GM19328 (cell line): Measurements from ENCODE around the gene FFAR3.

Experiments used
- ATAC-seq: cut with Tn5 transposase; IDR thresholded peaks from one replicate; pipeline ENCODE4 v1.9.1; 2021; ENCODE audit warnings: mild to moderate bottlenecking, moderate library complexity; ENCODE audit not compliant: unreplicated experiment

The FFAR3 gene, protein sequence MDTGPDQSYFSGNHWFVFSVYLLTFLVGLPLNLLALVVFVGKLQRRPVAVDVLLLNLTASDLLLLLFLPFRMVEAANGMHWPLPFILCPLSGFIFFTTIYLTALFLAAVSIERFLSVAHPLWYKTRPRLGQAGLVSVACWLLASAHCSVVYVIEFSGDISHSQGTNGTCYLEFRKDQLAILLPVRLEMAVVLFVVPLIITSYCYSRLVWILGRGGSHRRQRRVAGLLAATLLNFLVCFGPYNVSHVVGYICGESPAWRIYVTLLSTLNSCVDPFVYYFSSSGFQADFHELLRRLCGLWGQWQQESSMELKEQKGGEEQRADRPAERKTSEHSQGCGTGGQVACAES

DNA sequence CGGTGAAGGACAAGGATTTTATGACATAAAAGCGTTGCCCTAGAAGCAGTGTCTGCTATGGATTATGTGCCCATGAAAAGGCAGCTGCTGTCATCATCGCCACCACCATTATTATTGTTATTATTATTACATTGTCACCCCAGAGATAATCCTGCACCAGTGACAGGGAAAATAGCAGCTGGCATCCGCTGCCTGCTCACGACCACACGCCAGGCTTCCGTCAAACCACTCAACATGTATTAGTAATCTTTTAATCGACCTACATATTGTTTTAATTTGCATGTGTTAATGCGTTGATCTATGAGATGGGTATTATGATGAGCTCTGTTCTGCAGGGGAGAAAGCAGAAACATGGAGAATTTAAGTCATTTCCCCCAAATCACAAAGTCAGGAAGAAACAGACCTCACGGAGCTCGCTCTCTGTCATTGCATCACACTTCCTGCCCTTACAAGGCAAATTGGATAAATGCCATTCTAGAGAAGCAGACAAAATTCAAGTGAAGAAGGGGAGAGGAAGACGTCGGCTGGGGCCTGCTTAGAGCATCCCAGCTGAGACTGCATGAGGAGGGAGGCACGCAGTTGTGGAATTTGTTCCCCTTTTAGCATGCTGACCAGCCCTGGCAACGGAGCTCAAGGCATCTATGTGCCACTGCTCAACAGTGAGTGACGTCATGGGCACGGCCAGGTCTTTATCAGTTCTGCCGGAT, at the start of gene FFAR3:
Gene FFAR3 (plus strand): TSS at position 594 of the 707 bp plus-strand sequence. CDS start 431 bp downstream, outside the sequence.
- no peak for ATAC-seq

DNA sequence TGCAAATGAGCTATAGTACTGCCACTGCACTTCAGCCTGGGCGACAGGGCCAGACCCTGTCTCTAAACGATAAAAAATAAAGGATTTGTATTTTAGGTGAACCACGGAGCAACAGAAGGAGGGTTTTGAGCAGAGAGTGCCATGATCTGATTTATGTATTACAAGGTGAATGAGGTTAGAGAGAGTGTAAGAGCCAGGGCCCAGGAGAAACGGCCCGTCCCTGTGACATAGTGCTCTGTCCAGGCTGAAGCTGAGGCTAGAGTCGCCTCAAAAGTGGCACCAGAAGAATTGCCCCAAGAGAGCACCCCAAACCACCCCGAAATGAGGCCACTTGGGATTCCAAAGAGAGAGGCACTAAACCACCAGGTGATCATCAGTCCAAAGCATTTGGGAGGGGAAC, 49.4 kb upstream of the FFAR3 start:
- ATAC-seq = no peak

DNA sequence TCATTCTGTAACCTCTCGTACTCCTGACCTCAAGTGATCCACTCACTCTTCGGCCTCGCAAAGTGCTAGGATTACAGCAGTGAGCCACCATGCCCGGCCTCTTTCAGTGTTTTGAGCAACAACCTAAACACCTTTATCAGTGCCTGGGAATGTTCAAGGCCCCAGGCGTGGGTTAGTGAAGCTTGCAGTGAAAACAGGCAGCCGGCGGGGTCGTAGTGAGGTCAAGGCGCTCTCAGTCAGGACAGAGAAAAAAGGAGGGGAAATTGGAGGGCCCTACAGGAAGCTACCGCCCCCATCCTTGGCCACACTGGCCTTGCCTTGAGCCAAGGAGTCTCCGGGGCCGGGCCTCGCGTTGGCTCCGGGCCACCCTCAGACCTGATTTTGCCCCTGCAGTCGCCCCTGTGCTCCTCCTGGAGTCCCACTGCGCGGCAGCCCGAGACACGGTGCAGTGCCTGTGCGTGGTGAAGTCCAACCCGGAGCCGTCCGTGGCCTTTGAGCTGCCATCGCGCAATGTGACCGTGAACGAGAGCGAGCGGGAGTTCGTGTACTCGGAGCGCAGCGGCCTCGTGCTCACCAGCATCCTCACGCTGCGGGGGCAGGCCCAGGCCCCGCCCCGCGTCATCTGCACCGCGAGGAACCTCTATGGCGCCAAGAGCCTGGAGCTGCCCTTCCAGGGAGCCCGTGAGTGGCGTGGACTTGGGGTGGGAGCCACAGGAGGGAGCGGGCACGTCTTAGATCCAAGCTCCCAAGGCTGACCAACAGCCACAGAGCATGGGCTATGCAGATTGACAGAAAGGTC, 48.6 kb upstream of the FFAR3 start:
- no peak for ATAC-seq

DNA sequence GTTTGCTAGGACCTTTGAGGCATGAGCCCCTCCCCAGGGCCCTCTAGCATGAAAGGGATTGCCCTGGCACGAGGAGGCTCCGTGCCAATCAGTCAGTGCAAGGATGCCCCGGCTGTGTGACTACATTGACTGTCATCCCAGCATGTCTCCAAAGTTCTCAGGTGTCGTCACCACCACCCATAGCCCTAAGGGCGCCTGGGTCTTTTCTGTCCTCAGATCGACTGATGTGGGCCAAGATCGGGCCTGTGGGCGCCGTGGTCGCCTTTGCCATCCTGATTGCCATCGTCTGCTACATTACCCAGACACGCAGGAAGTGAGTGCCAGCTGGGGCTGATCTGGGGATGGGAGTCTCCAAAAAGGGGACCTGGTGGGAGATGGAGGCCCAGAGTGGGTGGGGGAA, 47.9 kb upstream of the FFAR3 start:
- no peak for ATAC-seq

DNA sequence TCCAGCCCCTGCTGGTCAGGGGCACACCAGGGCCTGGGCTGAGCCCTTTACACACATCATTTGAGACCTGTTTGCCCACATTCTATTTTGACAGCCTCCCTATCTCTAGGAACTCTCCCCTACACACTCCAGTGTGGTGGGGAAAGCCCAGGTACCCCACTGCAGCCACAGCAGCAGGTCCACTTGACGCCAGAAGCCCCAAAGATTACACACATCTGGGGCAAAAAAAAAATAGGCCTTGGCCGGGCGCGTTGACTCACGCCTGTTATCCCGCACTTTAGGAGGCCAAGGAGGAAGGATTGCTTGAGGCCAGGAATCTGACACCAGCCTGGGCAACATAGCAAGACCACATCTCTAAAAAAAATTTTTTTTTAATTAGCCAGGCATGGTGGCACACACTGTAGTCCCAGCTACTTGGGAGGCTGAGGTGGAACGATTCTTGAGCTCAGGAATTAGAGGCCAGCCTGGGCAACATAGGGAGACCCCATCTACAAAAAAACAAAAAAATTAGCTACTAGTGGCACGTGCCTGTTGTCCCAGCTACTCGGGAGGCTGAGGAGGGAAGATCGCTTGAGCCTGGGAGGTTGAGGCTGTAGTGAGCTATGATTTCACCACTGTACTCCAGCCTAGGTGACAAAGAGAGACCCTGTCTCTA, 47.3 kb upstream of the FFAR3 start:
- ATAC-seq = no peak

DNA sequence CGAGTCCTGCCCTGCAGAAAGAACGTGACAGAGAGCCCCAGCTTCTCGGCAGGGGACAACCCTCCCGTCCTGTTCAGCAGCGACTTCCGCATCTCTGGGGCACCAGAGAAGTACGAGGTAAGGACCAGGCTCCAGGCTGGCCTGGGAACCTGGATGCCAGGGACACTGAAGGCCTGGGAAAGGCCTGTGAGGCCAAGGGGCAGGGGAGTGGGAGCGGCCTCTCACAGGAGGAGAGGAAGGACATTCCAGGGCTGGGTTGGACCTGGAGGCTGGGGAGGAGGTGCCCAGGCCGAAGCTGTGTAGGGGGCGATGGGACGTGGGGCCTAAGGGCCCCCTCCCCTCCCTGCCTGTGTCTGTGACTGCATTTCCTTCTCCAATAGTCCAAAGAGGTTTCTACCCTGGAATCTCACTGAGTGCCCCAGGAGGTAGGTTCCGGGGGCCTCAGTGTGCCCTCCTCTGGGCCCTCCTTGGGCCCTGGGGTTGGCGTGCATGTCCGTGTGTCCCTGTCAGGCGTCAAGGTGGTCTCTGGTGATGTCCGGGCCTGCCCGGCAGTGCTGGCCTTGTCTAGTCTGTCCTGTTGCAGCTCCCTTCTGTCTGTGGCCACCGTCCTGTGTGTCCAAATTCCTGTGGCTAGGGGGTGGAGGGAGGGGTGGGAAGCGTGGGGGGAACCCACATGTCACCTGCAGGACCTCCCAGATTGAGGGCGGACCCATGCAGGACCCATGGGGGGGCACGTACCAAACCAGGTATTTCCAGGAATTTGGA, 46.2 kb upstream of the FFAR3 start:
- no peak for ATAC-seq

DNA sequence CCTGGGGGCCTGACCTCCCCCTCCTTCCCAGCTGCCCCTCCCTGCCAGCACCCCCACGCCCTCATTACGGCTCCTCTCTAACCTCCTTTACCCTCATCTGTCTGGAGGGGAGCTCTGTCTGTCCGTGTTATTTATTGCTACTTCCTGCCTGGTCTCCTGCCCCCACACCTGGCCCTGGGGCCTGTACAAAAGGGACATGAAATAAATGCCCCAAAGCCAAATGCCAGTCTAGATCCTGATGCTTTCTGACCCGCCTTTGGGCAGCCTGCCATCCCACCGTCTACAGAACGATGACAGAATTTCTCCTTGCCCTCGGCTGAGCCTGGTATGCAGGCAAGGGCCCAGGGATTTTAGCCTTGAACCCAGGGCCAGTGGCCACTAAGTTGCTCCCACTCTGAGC, 44.7 kb upstream of the FFAR3 start:
- ATAC-seq = no peak

DNA sequence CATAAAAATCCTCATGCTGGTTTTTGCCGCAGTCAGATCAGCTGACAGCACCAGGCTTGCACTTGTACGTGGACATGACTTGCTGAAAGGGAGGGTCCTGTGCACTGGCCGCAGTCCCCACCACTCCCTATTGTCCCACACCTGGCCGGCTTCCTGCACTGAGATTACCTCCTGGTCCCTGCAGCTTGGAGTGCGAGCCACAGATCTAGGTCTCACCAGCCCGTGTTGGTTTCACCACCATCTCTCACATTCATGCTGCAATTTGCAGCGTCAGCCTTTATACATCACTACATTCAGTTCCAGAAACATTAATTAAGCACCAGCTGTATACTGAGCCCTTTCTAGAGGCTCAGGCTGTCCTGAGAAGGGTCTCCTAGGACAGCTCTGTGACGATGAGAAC, 44.2 kb upstream of the FFAR3 start:
- no peak for ATAC-seq

DNA sequence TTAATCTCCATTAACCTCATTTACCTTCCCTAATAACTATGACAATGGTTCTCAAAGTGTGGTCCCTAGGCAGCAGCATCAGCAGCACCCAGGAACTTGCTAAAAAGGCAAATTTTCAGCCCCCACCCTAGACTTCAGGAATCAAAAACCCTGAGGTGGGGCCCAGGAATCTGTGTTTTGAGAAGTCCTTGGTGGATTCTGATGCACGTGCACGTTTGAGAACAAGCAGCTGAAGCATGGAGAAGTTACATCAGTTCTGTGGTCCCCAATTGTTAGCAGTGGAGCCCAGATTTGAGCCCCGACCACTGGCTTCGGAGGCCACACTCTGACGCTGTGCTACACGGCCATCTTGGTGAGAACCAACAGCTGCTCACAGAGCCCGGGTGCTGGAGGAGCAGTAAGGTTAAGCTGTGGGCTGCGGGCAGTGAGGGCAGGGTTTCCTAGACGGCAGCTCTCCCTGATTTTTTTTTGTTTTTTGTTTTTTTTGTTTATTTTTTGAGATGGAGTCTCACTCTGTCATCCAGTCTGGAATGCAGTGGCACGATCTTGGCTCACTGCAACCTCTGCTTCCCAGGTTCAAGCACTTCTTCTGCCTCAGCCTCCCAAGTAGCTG, 43.3 kb upstream of the FFAR3 start:
- ATAC-seq = no peak

DNA sequence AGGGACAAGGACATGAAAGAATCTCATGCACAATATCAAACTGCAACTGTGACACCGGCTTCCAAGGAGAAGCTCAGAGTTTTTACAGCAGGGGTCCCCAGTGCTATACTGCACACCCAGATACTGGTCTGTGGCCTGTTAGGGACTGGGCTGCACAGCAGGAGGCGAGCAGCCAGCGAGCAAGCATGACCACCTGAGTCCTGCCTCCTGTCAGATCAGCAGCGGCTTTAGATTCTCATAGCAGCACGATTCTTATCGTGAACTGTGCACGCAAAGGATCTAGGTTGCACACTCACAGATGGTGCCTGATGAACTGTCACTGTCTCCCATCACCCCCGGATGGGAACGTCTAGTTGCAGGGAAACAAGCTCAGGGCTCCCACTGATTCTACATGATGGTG, 42.4 kb upstream of the FFAR3 start:
- ATAC-seq = no peak

DNA sequence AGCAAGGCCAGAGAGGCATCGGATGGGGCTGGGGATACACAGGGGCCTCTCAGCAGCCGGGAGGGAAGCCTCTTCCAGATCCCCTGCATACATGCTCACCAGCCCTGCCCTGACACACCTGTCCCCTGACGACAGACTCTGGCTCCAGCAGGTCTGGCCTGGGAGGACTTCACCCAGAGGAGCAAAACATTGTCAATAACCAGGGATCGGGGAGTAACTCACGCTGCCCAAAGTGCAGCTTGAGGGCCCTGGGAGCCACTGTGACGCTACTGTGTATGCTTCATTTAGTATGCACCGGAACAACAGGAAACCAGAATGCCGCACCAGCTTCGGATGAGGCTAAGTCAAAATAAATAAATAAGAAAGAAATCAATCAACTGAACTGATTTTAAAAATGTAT, 41.7 kb upstream of the FFAR3 start:
- ATAC-seq = no peak

DNA sequence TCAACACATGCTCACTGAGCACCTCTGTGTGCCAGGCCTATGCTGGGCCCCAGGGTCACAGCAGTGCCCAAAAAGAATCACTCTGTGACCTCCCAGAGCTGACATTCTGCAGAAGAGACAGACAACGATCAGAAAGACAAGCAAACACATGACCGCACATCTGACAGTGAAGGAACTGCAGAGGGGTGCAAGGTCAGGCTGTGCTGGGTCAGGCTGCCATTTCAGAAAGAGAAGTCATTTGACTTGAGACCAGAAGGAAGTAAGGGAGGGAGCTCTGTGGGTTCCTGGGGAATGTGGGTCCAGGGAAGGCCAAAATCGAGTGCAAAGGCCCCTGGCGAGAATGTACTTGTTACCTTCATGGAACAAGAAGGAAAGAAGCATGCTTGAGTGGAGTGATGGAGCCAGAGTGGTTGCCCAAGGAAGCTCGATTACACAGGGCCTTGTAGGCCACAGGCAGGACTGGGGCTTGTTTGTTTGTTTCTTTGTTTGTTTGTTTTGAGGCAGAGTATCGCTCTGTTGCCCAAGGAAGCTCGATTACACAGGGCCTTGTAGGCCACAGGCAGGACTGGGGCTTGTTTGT, 40.7 kb upstream of the FFAR3 start:
- ATAC-seq = no peak

DNA sequence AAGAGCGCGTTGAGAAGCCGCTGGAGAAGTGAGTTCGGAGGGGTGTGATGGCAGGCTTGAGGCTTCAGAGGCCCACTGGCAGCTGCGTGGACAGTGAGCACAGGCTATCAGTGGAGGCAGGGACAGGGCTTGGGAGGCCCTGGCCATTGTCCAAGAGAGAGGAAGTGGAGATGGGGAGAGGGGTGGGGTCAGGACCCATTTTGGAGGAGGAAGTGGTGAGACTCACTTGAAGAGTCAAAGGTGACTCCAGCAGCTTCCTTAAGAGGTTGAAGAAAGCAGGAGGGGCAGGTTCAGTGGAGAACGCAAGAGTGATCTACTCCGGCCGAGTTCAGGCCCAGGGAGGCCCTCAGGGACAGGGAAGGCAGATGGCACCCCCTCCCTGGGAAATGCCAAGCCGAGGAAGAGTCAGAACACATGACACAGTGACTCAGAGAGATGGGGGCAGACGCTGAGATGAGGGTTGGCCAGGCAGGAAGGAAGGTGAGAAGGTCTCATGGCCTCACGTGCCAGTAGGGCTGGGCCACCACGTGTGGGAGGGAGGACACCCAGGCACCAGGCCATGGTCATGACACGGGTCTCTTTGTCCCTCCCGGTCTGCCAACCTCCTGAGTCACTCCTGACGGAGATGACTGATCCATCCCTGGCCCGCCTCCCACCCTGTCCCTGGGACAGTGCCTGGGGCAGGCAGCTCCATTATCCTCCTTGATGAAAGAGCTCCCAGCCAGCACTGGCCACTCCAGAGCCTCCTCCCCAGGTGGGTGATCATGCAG, 39.4 kb upstream of the FFAR3 start:
- no peak for ATAC-seq

DNA sequence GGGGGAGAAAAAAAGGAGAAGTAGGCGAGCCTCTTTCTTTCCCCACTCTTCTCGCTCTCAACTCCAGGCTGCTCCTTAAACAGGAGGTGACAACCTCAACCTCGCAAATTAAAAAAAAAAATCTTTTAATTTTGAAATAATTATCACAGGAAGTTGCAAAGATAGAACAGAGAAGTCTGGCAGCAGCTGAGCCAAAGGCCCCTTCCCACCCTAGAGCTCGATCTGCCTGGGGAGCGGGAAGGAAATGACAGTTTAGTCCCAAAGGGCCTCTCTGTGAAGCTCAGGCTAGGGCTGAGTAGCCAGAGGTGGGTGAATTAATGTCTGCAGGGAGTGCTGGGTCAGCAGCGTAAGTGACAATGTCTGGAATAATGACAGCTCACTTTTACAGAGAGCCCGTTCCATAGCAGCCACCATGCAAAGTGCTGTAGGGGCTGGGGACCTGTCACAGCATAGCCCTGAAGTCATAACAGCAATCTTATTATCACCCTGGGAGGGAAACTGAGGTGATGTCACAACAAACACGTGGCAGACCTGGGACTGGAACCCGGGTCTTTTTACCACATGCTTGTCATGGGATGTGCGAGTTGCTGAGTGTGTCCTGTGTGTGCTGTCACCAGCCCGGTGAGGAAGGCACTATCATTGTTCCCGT, 38.1 kb upstream of the FFAR3 start:
- ATAC-seq = no peak

DNA sequence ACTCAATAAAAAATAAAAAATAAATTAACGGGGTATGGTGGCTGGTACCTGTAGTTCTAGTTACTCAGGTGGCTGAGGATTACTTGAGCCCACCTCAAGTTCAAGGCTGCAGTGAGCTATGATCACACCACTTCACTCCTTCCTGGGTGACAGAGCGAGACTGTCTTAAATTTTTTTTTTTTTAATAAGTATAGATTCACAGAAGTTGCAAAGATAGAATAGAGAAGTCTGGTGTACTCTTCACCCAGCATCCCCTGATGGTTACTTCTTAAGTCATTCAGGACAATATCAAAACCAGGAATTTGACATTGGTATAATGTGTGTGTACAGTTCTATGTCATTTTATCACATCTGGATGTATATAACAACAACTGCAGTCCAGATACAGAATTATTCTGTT, 37.0 kb upstream of the FFAR3 start:
- ATAC-seq = no peak

DNA sequence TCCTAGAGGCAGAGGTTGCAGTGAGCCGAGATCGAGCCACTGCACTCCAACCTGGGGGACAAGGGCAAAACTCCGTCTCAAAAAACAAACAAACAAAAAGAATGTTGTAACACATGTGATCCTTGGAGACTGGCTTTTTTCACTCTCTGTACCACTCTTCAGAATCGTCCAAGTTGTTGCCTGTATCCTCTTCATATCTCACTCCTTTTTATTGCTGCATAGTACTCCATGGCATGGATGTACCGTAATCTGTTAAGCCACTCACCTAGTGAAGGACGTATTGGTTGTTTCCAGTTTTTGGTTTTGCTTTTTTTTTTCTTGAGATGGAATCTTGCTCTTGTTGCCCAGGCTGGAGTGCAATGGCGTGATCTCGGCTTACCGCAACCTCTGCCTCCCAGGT, 36.2 kb upstream of the FFAR3 start:
- ATAC-seq = no peak

DNA sequence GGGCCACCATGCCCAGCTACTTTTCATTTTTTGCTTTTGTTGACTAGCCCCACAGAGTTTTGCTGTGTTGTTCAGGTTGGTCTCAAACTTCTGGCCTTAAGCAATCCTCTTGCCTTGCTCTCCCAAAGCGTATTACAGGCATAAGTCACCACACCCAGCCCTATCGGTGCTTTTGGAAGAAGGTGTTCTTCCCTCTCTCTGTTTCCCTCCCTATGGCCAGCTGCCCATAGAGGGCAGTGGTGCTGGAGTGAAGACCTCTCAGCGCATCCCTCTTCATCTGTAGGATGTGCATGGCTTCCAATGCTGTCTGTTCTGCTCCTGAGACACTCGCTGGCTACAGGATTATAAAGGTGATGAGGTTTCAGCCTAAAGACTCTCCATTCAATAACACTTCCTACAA, 30.6 kb upstream of the FFAR3 start:
- no peak for ATAC-seq

DNA sequence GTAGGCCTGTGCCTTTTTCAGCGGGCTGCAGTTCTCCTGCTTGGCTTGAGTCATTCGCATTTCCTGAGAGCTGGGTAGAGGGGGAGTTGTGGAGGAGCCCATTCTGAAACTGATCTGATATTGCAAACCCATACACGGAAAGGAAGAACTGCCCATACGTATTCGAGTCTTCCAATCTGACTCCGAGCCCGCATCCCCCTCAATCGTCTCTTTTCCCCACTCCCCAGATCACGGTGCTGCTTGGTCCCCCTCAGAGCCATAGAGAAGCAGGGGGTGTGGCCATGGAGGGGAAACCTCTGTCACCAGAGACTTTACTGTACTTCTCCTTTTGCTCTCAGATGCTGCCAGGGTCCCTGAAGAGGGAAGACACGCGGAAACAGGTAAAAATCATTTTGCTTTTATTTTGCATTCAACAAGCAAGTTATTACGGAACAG, 29.4 kb upstream of the FFAR3 start, which contains the start of gene CD22:
Gene CD22 (plus strand): TSS at position 337 of the 435 bp plus-strand sequence. CDS start 2,854 bp downstream, outside the sequence.
- ATAC-seq = no peak
